ENCODE measurements around the gene SMIM10L2A. TPM values are rescaled to one million over a fixed set of nuclear protein-coding genes. Genes with fewer than 3 reads are reported as not detected.

The SMIM10L2A gene
- total and polyA plus RNA-seq, 10 of the 15 experiments (the other 5 are each of a cell fraction or from before 2014, with no cell fraction given): 0.02 to 0.05 (median 0.03) TPM; not detected in 7

DNA sequence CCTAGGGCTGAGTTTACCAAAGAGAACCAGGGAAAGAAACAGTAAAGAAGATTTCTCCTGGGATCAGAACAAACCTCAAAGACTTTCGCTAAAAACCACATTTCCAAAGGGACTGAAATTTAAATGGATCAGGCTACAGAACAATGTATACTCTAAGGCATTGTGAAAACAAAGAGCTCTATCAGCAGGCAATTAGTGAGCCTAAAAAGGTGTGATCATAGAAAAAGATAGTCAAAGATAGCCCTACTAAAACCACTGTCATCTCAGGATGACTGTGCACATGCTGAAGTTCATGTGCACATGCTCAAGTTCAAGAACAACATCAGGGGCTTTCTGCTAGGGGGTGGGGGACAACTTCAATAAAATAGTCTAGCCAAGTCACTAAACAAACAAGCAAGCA lies 12.9 kb upstream of the SMIM10L2A start (continued):
- TF ChIP-seq ETV6 (conservative IDR thresholded peaks at IDR 0.05 in 1 of 2, IDR thresholded peaks at IDR 0.05 in 1 of 2; ENCODE audit: borderline replicate concordance in 1 of 2, low read depth in 1 of 2): no peak
- TF ChIP-seq ASH2L (IDR thresholded peaks at IDR 0.05; ENCODE audit: borderline replicate concordance, low read depth): no peak
- TF ChIP-seq POLR2AphosphoS5 (IDR thresholded peaks at IDR 0.05; ENCODE audit: low read length): no peak
- TF ChIP-seq WRNIP1 (IDR thresholded peaks at IDR 0.05; ENCODE audit: borderline replicate concordance, low read depth, low read length): no peak
- TF ChIP-seq CHD1 (IDR thresholded peaks at IDR 0.05; ENCODE audit: low read depth, low read length): no peak
- TF ChIP-seq POLR2AphosphoS2 (IDR thresholded peaks at IDR 0.05; ENCODE audit: low read depth, low read length): no peak
- TF ChIP-seq E2F8 (IDR thresholded peaks at IDR 0.05; ENCODE audit: low read depth, partially characterized antibody): no peak
- TF ChIP-seq BCLAF1 (IDR thresholded peaks at IDR 0.05): no peak
- TF ChIP-seq NBN (IDR thresholded peaks at IDR 0.05): 0 out of 2 replicates have a peak, but pooled peaks have one; percentile 59
- no peak for TF ChIP-seq RBBP5 (conservative IDR thresholded peaks at IDR 0.05)
- TF ChIP-seq PAX5 (IDR thresholded peaks at IDR 0.05; ENCODE audit: borderline replicate concordance, low read depth, low read length): 0 out of 2 replicates have a peak, but pooled peaks have one; percentile 36
